CD14-positive monocyte (primary cell): ENCODE data around the gene JPT1. TPM values are rescaled to one million over a fixed set of nuclear protein-coding genes. Genes with fewer than 3 reads are reported as not detected.

Experiments
- DNase-seq, 3 donors: peaks; one replicate each; pipeline ENCODE4 v3.0.0-alpha.2; 2011 to 2022
- H2AFZ ChIP-seq: 2 replicates; pipeline ENCODE4 v1.6.0; 2012; ENCODE audit warnings: mild to moderate bottlenecking, low read depth, low read length, inconsistent platforms; ENCODE audit not compliant: insufficient read depth, poor library complexity, severe bottlenecking
- H3K27ac ChIP-seq, 2 donors: 1 replicate in 1 of 2; 2 replicates in 1 of 2; pipeline ENCODE4 v1.5.1; 2012 to 2013; ENCODE audit warnings: low read length in 2 of 2, control low read depth in 1 of 2, inconsistent platforms in 1 of 2, low read depth in 1 of 2, mild to moderate bottlenecking in 1 of 2
- H3K27me3 ChIP-seq, 2 donors: one replicate each; pipeline versions ENCODE4 v1.6.0 to v1.6.1; 2011 to 2013; ENCODE audit warnings: low read length in 2 of 2; ENCODE audit not compliant: control insufficient read depth in 2 of 2, insufficient read depth in 2 of 2
- H3K36me3 ChIP-seq, 2 donors: replicated peaks in 1 of 2; 1 replicate in 1 of 2; 2 replicates in 1 of 2; pipeline versions ENCODE4 v1.5.1 to v1.6.1; 2012 to 2013; ENCODE audit warnings: low read length in 2 of 2, control low read depth in 1 of 2, inconsistent platforms in 1 of 2, mild to moderate bottlenecking in 1 of 2; ENCODE audit not compliant: insufficient read depth in 2 of 2, control insufficient read depth in 1 of 2
- H3K4me1 ChIP-seq, 2 donors: 1 replicate in 1 of 2; 2 replicates in 1 of 2; pipeline versions ENCODE4 v1.5.1 to v1.6.1; 2012 to 2013; ENCODE audit warnings: low read length in 2 of 2, control low read depth in 1 of 2, inconsistent platforms in 1 of 2, mild to moderate bottlenecking in 1 of 2, moderate library complexity in 1 of 2; ENCODE audit not compliant: insufficient read depth in 2 of 2, control insufficient read depth in 1 of 2
- H3K4me2 ChIP-seq: replicated peaks from 2 replicates; pipeline ENCODE3; 2012; ENCODE audit warnings: low read length, moderate library complexity, mild to moderate bottlenecking; ENCODE audit not compliant: poor library complexity, severe bottlenecking; ENCODE audit errors: extremely low read depth
- H3K4me3 ChIP-seq, 3 experiments: fragments of 200-600 bp in 1 of 3; sonication (generic) in 1 of 3; replicated peaks in 1 of 3; 1 replicate in 2 of 3; 2 replicates in 1 of 3; pipeline ENCODE4 v1.5.1; 2011 to 2013; ENCODE audit warnings: low read length in 3 of 3, mild to moderate bottlenecking in 3 of 3, control low read depth in 2 of 3, low read depth in 2 of 3, inconsistent platforms in 1 of 3, moderate library complexity in 1 of 3
- H3K79me2 ChIP-seq: 2 replicates; pipeline ENCODE4 v1.6.0; 2012; ENCODE audit warnings: mild to moderate bottlenecking, control low read depth, inconsistent platforms, low read length, moderate library complexity; ENCODE audit not compliant: insufficient read depth
- H3K9ac ChIP-seq: 2 replicates; pipeline ENCODE4 v1.6.0; 2017; ENCODE audit warnings: low read length, mild to moderate bottlenecking; ENCODE audit not compliant: insufficient read depth, poor library complexity, severe bottlenecking
- H3K9me3 ChIP-seq, 2 donors: replicated peaks in 1 of 2; 1 replicate in 1 of 2; 2 replicates in 1 of 2; pipeline versions ENCODE4 v1.5.1 to v1.6.1; 2012 to 2013; ENCODE audit warnings: low read length in 2 of 2, control low read depth in 1 of 2; ENCODE audit not compliant: control insufficient read depth in 1 of 2, insufficient read depth in 1 of 2
- H4K20me1 ChIP-seq: 2 replicates; pipeline ENCODE4 v1.6.0; 2012; ENCODE audit warnings: mild to moderate bottlenecking, low read length, control low read depth, moderate library complexity; ENCODE audit not compliant: insufficient read depth
- H3K27ac Mint-ChIP-seq, 7 donors: one replicate each; pipeline ENCODE4 v1.8.0; 2020; ENCODE audit warnings: mild to moderate bottlenecking in 7 of 7, mixed read lengths in 7 of 7, moderate library complexity in 6 of 7, inconsistent platforms in 2 of 7
- H3K27me3 Mint-ChIP-seq, 3 donors: one replicate each; pipeline ENCODE4 v1.8.0; 2021 to 2022; ENCODE audit warnings: low read depth in 3 of 3, mild to moderate bottlenecking in 3 of 3, mixed read lengths in 3 of 3, moderate library complexity in 3 of 3, inconsistent platforms in 1 of 3
- H3K36me3 Mint-ChIP-seq, 2 donors: one replicate each; pipeline ENCODE4 v1.8.0; 2020; ENCODE audit warnings: mixed read lengths in 2 of 2, inconsistent platforms in 1 of 2, mild to moderate bottlenecking in 1 of 2
- H3K4me1 Mint-ChIP-seq: one replicate; pipeline ENCODE4 v1.8.0; 2020; ENCODE audit warnings: mild to moderate bottlenecking, mixed read lengths
- H3K4me3 Mint-ChIP-seq, 2 donors: one replicate each; pipeline ENCODE4 v1.8.0; 2020; ENCODE audit warnings: mild to moderate bottlenecking in 2 of 2, mixed read lengths in 2 of 2, moderate library complexity in 1 of 2
- H3K9me3 Mint-ChIP-seq, 7 donors: one replicate each; pipeline ENCODE4 v1.8.0; 2020 to 2022; ENCODE audit warnings: mixed read lengths in 7 of 7, mild to moderate bottlenecking in 6 of 7, moderate library complexity in 6 of 7, inconsistent platforms in 2 of 7
- WGBS: methylation state at CpG from one replicate; pipeline ENCODE4 v1.1.5; 2013; ENCODE audit warnings: missing lambda C conversion rate; ENCODE audit not compliant: insufficient coverage; 5-methylcytosine and 5-hydroxymethylcytosine counted together
- intact Hi-C, 2 donors: fragments of 100-400 bp; cut with micrococcal nuclease; formaldehyde crosslinking; loops; one replicate each; pipeline versions ENCODE4 v1.15.0 to v1.15.1; 2023
- polyA plus RNA-seq, 3 donors: library from polyadenylated mRNA; depleted of rRNA in 1 of 3; unstranded in 2 of 3; stranded (reverse) in 1 of 3; fragments of 300-500 nt in 2 of 3; fragments of >200 nt in 1 of 3; fragmentation: Illumina TruSeq in 2 of 3; gene quantifications; 1 replicate in 2 of 3; 2 replicates in 1 of 3; pipeline ENCODE4 v1.2.3, GENCODE V29; 2012 to 2021
- TF ChIP-seq, protein P1 (sequence below): fragments of 200-600 bp; IDR thresholded peaks from one replicate; pipeline ENCODE4 v1.8.0; 2022; ENCODE audit warnings: antibody characterized with exemption, mild to moderate bottlenecking

JPT1 gene
- polyA plus RNA-seq, 3 donors: 79.7 to 181 (median 156) TPM

GRCh38 chr17:75113798-75114551 lies 40.3 kb downstream of the JPT1 start:
- Histone ChIP-seq H3K27me3 (no peaks in the 10 kb centered on the region), H3K79me2 (peaks cover 40% of the 10 kb centered on the region), H3K4me2 (peak overlapping the region; percentile 89), H3K9ac (peak overlapping the region; percentile 71), H3K36me3 (peaks cover 13 to 21% of the 10 kb centered on the region in 2 donors), H3K4me1 (peaks cover 47 to 48% of the 10 kb centered on the region in 2 donors), H3K9me3 (no peaks in the 10 kb centered on the region), H3K4me3 (peak overlapping the region; percentile 44 to 85 (median 64)), H2AFZ (peak overlapping the region; percentile 95), H4K20me1 (peaks cover 14% of the 10 kb centered on the region), H3K27ac (peak overlapping the region; percentile 56 to 81)
- Mint-ChIP-seq H3K4me1 (peaks cover 59% of the 10 kb centered on the region), H3K27me3 (peaks cover 0 to 1% (median 0%) of the 10 kb centered on the region in 3 donors), H3K27ac (peak overlapping the region; percentile 62 to 85 (median 80)), H3K36me3 (peaks cover 30 to 37% of the 10 kb centered on the region in 2 donors), H3K9me3 (no peaks in the 10 kb centered on the region), H3K4me3 (peak overlapping the region; percentile 84 to 94)
- DNase-seq: peak; percentile 83 to 87 (median 85)
- 3% methylated on average over 20 of the region's 22 CpGs for WGBS
- TF ChIP-seq, protein P1, sequence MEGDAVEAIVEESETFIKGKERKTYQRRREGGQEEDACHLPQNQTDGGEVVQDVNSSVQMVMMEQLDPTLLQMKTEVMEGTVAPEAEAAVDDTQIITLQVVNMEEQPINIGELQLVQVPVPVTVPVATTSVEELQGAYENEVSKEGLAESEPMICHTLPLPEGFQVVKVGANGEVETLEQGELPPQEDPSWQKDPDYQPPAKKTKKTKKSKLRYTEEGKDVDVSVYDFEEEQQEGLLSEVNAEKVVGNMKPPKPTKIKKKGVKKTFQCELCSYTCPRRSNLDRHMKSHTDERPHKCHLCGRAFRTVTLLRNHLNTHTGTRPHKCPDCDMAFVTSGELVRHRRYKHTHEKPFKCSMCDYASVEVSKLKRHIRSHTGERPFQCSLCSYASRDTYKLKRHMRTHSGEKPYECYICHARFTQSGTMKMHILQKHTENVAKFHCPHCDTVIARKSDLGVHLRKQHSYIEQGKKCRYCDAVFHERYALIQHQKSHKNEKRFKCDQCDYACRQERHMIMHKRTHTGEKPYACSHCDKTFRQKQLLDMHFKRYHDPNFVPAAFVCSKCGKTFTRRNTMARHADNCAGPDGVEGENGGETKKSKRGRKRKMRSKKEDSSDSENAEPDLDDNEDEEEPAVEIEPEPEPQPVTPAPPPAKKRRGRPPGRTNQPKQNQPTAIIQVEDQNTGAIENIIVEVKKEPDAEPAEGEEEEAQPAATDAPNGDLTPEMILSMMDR: peak; percentile 92
- intact Hi-C loops: loop anchor here (2.0 to 10.0 kb wide), 5 partner anchors 37 to 91 kb away; partner anchors contain the start of genes JPT1 (in 1 of the 2) and NUP85 (in 1 of the 2)

DNA sequence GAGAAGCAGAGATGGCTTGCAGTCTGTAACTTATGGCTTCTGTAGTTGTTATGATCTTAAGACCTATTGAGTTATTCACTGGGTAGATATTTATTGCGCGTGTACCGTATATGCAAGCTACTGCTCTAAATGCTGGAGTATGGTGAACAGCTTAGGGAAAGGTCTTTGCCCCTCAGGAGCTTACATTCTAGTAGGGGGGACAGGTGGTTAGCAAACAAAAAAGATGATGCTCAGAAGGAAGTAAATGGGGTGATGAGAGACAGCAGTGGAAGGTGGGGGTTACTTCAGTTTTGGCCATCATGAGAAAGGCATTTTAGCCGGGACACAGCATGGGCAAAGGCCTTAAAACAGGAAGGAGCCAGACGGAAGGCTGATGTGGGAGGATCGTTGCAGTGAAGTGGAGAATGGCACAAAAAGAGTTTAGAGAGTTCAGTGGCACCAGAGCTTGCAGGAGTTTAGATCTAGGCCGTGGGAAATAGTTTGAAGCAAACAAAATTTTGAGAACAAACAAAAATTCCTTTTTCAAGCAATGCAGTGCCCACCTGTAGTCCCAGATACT lies 42.5 kb downstream of the JPT1 start:
- Histone ChIP-seq H3K4me3 (peak overlapping the region in 1 of 3 experiments; percentile 28), H3K36me3 (peaks cover 4 to 11% of the 10 kb centered on the region in 2 donors), H4K20me1 (peaks cover 14% of the 10 kb centered on the region), H3K27me3 (no peaks in the 10 kb centered on the region), H3K27ac (no peak overlapping the region), H3K4me1 (peaks cover 53 to 54% of the 10 kb centered on the region in 2 donors), H3K9ac (no peak overlapping the region), H2AFZ (no peak overlapping the region), H3K79me2 (peaks cover 40% of the 10 kb centered on the region), H3K9me3 (no peaks in the 10 kb centered on the region), H3K4me2 (peak overlapping the region; percentile 93)
- Mint-ChIP-seq H3K27ac (peak overlapping the region in 6 of 7 donors; percentile 2 to 68 (median 26)), H3K36me3 (peaks cover 18 to 24% of the 10 kb centered on the region in 2 donors), H3K4me1 (peaks cover 55% of the 10 kb centered on the region), H3K9me3 (no peaks in the 10 kb centered on the region), H3K27me3 (peaks cover 0 to 6% (median 6%) of the 10 kb centered on the region in 3 donors), H3K4me3 (peak overlapping the region; percentile 20 to 63)
- intact Hi-C loops: loop anchor here (5.0 to 10.0 kb wide), 4 partner anchors 35 to 93 kb away; partner anchors contain the start of genes JPT1 (in 1 of the 2) and NUP85 (in 1 of the 2)
- whole genome bisulfite sequencing: 58% methylated on average over 6 of the region's 7 CpGs
- TF ChIP-seq, protein P1: no peak
- DNase-seq: no peak
